Mammary epithelial cell (primary cell): Measurements from ENCODE around the gene CNTN4.

Experiments used
- CTCF ChIP-seq, 2 donors: IDR thresholded peaks in 1 of 2; conservative IDR thresholded peaks in 1 of 2; 2 replicates each; pipeline ENCODE4 v1.5.1; 2011 to 2012; ENCODE audit warnings: inconsistent platforms in 2 of 2, low read length in 2 of 2, mild to moderate bottlenecking in 2 of 2, control low read depth in 1 of 2, low read depth in 1 of 2; ENCODE audit not compliant: insufficient read depth in 1 of 2; ENCODE audit errors: extremely low read depth in 1 of 2
- EZH2 ChIP-seq: IDR thresholded peaks from 2 replicates; pipeline ENCODE4 v1.6.1; 2012; ENCODE audit warnings: low read length, inconsistent platforms, borderline replicate concordance

GRCh38 chr3:2976796-2977195, 878.1 kb downstream of the CNTN4 start:
- TF ChIP-seq CTCF (conservative IDR thresholded peaks at IDR 0.05 in 1 of 2, IDR thresholded peaks at IDR 0.05 in 1 of 2; ENCODE audit: extremely low read depth in 1 of 2, insufficient read depth in 1 of 2, low read depth in 1 of 2, low read length in 2 of 2) = no peak
- TF ChIP-seq EZH2 = no peak
